Measurements from ENCODE around the gene SS18L1. TPM values are rescaled to one million over a fixed set of nuclear protein-coding genes. Genes with fewer than 3 reads are reported as not detected.

The SS18L1 gene
- total RNA-seq, 1 experiment from 2014 or later: 15.1 TPM

- peak; percentile 36 for DNase-seq (ENCODE audit: low read depth)
Observed at GRCh38 chr20:62156592-62157386, 13.2 kb downstream of the SS18L1 start.

DNA sequence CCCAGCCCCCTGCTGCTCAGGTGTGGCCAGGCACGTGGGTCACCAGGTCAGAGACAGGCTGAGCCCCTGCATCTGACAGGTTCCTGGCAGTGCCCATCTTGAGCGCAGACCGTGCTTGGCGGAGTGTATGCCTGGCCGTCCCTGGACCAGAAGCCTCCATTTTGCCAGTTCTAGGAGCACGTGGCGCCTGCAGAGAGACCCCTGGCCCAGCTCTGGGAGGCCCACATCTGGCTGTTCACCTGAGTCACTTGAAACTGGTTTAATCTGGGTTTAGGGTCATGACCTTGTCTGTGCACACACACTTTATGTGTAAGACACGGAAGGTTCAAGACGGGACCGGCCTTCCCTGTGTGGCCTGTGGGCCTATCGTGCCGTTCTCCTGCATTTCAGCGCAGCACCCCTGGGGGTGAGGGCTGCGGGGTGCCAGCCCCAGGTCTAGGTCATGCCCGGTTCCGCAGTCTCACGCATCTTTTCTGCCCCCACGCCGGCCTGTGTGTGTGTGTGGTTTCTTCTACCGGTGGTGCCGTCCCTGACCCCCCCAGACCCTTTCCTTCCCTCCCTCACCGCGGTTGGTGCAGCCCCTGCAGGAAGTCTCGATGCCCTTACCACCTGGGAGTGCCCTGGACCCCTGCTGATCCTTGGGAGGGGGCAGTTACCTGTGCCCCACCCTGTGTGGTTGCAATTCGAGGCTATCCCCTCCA is 14.0 kb downstream of the SS18L1 start:
- no peak for DNase-seq (ENCODE audit: low read depth)

- no peak for DNase-seq (ENCODE audit: low read depth)
Observed at GRCh38 chr20:62158088-62158400, 14.5 kb downstream of the SS18L1 start.

- no peak for DNase-seq (ENCODE audit: low read depth)
Observed at GRCh38 chr20:62158541-62158940, 15.0 kb downstream of the SS18L1 start.

DNA sequence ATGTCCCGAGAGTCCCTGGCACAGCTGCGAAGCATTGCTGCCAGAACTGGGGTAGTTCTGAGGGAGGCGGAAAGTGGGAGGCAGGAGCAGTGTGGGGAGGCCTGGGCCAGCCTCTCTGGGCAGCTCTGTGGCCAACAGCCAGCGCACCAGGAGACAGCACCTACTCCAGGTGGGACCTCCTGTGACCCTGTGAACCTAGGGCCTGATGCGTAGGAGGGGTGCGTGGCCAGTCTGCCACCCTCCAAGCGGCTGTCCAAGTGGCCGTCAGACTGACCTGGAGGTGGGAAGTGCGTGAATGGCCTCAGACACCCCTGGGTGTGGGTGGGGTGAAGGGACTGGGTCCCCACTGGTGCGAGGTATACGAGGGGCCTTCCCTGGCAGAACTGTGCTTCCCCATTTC is 15.5 kb downstream of the SS18L1 start:
- no peak for DNase-seq (ENCODE audit: low read depth)

DNA sequence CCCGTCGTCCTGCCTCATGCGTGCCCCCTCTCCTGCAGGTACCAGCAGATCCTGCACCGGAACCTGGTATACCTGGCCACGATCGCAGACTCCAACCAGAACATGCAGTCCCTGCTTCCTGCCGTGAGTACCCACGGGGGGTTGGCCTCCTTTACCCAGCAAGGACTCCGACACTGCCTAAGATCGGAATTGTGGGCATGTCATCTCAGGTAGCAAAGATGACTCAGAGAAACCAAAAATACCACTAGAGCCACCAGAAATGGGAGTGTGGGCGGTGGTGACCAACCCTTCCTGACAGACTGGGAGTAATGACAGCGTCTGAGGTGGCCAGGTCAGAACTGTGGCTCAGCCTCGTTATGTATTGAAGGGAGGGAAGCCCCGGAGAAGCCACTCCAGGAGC is 16.3 kb downstream of the SS18L1 start:
- peak; percentile 95 for DNase-seq (ENCODE audit: low read depth)

DNA sequence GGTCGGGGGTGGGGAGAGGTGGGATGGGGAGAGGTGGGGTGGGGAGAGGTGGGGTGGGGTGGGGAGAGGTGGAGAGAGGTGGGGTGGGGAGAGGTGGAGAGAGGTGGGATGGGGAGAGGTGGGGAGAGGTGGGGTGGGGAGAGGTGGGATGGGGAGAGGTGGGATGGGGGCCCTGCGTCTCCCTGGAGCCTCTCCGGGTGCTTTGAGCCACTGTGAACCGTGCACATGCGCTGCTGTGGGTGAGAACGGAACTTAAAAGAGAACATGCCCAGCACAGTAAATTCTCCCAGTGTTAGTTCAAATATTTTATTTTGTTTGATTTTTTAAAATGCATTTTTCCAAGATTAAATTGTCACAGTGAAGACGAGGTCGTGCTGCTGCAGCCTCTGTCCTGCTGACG is 16.7 kb downstream of the SS18L1 start:
- no peak for DNase-seq (ENCODE audit: low read depth)

- no peak for DNase-seq (ENCODE audit: low read depth)
Observed at GRCh38 chr20:62160876-62161275, 17.3 kb downstream of the SS18L1 start.

- DNase-seq (ENCODE audit: low read depth): peak; percentile 34
Observed at GRCh38 chr20:62161347-62161746, 17.8 kb downstream of the SS18L1 start.

- DNase-seq (ENCODE audit: low read depth): no peak
Observed at GRCh38 chr20:62162765-62163484, 19.4 kb downstream of the SS18L1 start.

GRCh38 chr20:62163485-62163865 is 19.9 kb downstream of the SS18L1 start:
- DNase-seq (ENCODE audit: low read depth): no peak

GRCh38 chr20:62163986-62164762 is 20.6 kb downstream of the SS18L1 start:
- DNase-seq (ENCODE audit: low read depth): no peak

GRCh38 chr20:62164879-62165761 is 21.6 kb downstream of the SS18L1 start:
- DNase-seq (ENCODE audit: low read depth): no peak

GRCh38 chr20:62165762-62166399 is 22.3 kb downstream of the SS18L1 start:
- DNase-seq (ENCODE audit: low read depth): no peak

- DNase-seq (ENCODE audit: low read depth): no peak
Observed at GRCh38 chr20:62167474-62167873, 23.9 kb downstream of the SS18L1 start.

- no peak for DNase-seq (ENCODE audit: low read depth)
Observed at GRCh38 chr20:62168061-62168460, 24.5 kb downstream of the SS18L1 start.

DNA sequence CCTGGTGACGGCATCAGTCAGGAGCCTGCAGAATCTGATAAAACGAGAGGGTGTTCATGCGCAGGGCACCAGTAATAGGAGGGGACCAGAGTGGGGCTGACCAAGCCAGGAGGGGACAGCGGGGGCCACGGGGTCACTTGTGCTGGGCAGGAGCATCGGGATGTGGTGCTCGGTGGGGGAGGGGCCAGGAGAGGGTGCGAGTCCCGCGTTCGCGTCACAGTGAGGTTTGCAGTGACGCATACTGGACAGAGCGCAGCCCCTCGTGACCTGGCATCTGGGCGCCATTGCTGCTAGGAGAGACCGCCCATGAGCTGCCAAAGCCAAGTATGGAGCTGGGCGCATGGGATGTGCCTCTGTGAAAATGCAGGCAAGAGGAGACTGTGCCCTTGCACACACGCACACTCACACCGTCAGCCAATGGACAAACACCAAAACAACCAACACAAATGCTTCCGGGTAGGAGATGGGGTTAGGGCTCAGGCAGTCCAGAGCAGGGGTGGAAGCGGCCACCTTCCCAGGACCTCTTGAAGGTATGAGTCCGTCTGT is 25.4 kb downstream of the SS18L1 start:
- no peak for DNase-seq (ENCODE audit: low read depth)

DNA sequence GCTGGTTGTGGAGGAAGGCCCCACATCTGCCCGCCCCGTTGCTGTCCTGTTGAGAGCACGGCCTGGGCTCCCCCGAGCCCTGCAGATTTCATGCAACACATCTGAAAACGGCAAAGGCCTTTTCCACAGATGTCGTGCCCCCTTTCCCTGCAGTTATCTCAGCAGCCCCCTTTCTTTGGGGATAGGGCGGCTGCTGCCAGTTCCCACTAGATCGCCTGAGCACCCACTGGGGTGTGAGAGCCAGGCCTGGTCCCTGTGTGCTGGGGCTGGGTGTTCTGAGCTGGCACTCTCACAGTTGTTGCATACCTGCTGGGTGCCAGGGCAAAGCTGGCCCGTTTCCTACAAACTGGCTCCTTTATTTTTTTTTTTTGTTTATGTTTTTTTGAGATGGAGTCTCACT is 27.0 kb downstream of the SS18L1 start:
- DNase-seq (ENCODE audit: low read depth): no peak

GRCh38 chr20:62171245-62171644 is 27.7 kb downstream of the SS18L1 start:
- DNase-seq (ENCODE audit: low read depth): no peak

GRCh38 chr20:62172666-62173065 is 29.1 kb downstream of the SS18L1 start:
- no peak for DNase-seq (ENCODE audit: low read depth)
